DMS114 treated with DMSO at 0.1 percent for 48 hours (cell line): ENCODE results near the gene TSPAN17.

Source experiments
- DNase-seq: peaks from one replicate; lab custom pipeline; 2025; ENCODE audit not compliant: unreplicated experiment; lab: John Stamatoyannopoulos, UW

The TSPAN17 gene

DNA sequence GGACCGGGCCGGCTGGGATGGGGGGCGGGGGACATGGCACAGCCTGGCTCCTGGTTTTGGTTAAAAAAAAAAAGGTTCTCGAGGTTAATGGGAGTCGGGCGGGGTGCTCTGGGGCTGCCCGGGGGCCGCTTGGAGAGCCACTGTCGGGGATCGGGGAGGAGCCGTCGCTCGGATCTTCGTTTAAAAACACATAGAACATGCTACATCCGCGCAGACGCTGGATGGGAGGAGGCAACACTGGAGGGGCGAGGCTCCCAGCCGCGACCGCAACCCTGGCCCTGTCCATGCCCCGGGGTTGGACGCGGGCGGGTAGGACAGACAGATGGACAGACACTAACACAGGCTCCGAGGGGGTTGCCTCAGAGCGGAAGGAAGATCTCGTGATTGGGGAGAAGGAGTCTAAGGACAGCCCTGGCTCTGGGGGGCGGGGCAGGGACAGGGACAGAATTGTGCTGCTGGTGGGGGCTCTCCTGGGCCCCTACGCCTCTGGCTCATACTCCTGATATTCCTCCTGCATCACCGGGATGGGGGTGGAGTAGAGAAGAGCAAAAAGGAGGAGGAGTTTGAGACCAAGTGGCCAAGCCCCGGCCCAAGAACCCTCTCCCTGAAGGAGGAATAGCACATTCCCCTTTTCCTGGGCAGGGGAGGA lies 26.8 kb upstream of the TSPAN17 start:
- DNase-seq: no peak

DNA sequence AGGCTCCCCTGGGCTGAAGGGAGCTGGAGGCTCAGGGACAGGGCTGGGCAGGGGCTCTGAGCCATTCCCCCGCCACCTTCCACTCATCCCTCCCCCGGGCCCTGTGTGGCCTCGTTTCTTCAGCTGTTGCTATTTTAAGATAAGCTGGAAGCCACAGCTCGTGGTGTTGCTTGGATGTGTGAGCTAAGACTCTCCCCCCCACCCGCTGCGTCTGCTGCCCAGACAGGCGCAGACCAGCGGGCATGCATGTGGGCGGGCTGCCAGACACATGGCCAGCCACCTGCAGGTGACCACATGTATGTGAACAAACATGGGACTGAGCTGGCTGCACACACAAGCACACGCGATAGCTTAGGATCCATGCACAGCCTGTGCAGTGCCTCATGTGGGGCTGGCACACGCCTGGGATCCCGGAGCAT lies 25.6 kb upstream of the TSPAN17 start:
- no peak for DNase-seq

DNA sequence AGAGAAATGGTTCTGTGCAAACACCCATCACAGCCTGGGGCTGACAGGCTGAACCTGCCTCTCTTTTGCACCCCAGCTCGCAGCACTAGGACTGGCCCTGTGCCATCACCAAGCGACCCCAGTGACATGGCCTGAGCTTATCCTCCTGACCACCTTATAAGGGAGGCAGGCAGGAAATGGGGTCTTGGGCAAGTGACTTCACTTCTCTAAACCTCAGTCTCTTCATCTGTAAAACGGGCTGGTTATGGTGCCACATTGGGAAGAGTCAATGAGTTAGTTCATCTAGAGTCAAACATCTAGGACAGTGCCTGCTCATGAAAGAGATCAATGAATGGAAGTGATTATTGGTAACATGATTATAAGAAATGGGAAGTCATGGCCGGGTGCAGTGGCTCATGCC lies 23.1 kb upstream of the TSPAN17 start:
- DNase-seq: no peak

DNA sequence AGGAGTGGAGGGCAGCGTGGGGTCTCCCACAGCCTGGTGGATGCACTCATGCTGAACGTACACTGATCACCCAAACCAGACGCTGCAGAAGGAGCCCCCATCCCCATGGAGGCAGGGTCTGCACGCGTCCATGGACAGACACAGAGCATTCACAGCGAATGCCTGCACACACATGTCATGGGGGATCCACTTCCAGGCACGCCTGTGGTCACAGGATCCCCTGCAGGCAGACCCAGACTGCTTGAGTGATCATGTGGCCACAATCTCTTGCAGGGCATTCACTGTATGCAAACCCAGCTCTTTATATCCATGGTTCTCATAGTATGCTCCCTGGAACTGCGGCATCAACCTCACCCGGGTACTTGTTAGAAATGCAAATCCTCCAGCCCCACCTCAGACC lies 22.3 kb upstream of the TSPAN17 start:
- no peak for DNase-seq

DNA sequence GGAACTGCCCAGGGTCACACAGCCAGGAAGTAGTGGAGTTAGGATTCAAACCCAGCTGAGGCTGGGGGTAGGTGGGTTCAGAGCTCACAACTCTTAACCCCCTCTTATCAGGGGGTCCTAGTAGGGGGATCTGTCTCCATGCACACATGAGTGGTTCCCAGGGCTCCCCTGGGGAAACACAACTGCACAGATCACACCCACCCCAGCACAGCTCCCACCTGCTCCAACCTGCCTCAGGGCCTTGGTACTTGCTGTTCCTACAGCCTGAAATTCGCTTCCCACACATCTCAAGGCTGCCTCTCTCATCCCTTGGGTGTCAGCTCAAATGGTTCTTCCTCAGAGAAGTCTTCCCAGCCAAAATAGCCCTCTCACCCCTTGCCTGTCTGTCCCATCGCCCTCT lies 21.8 kb upstream of the TSPAN17 start:
- DNase-seq: no peak

DNA sequence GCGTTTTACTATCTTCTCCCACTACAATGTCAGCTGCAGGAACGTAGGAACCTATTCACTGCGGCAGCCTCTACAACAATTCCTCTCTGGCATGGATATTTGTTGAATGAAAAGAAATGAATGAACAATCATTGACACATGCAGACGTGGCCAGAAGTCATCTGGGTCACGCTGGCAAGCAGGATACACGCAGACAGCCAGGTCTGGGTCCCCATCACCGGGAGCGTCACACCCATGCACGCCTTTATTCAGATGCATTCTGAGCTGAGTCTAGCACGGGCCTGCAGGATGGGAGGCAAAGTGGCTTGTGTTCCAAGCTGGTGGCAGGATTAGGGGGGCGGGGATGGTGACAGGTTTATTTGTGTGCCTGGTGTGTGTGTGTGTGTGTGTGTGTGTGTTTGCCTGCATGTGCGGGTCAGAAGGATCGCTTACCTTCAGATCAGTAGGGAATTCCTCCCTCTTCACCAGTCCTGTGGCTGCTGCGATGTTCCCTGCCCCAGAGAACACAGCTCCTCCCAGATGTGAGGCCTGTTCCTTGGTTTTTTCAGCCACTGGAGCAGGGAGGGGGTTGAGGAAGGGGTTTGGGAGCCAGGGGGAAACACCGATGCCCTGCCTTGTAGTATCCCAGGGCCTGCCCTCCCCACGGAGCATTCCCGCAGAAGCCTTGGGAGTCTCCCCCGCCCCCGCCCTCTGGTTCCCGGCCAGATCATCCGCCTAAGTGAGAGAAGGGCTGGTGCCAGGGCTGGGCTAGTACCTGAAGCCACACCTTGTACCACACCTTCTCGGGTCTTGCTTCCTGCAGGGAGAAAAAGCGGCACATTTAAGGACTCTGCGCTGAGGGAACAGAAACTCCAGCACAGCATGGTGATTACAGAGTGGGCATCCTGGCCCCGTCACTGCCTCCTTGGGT lies 21.1 kb upstream of the TSPAN17 start:
- DNase-seq: no peak

DNA sequence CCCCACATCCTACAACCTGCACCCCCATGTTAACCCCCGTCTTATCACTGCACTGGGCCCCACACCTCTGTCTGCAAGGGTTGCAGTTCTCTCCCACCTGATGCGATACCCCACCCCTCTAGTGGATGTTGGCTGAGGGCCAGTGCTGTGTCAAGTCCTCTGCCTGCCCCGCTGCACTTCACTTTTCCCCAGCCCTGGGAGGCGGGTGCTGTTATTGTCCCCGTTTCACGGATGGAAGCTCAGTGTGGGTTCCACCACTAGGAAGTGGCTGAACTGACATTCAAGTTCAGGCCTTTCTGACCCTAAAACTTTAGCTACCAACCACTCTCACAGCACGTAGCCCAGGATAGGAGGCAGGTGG lies 20.4 kb upstream of the TSPAN17 start:
- no peak for DNase-seq

DNA sequence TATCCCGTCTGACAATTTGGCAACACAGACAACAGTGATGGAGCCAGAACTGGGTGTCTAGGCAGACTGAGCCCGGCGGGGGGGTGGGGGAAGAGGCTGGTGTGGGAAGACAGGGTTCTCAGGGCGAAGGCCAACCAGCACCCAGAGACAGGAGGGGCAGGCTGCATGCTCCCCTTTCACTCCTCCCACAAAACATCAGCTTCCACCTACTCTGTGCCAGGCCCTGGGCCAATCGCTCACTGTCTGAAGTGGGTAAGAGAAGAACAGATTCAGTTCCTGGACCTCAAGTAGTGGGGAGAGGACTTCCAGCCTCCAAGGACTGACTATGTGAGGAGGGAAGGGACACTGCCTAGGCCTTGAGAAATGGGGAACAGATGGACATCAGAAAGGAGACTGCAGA lies 19.7 kb upstream of the TSPAN17 start:
- DNase-seq: no peak

DNA sequence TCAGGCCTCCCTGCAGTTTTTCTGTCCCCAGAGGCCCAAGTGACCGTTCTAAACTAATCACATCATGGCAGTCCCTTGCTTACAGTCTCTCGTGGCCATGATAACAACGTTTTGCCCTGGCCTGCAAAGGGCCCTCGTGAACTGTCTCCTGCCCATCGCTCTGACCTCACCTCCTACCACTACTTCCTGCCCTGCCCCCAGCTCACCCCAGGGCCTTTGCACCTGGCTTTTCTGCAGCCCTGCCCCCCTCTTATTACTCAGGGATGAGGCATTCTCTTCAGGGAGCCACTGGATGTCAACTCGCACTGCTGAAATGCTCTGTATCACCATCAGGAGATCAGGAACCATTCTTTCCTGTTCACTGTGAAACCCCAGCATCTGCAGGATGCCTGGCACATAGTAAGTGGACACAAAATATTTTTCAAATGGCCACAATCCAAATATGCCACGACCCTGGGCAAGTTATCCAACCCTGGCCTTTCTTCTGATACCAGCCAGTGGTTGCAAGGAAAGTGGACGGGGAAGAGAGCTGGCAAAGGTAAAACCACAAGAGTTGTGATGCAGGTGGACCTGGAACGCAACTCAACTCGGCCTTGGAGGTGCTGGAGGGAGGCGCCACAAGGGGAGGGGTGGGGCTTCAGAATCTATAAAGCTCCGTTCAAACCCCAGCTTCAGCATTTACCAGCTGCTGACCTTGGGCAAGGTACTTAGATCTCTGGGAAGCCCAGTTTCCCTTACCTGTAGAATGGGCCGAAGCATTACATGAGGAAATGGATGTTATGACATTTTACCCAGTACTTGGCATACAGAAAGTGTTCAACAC lies 18.7 kb upstream of the TSPAN17 start:
- DNase-seq: no peak

DNA sequence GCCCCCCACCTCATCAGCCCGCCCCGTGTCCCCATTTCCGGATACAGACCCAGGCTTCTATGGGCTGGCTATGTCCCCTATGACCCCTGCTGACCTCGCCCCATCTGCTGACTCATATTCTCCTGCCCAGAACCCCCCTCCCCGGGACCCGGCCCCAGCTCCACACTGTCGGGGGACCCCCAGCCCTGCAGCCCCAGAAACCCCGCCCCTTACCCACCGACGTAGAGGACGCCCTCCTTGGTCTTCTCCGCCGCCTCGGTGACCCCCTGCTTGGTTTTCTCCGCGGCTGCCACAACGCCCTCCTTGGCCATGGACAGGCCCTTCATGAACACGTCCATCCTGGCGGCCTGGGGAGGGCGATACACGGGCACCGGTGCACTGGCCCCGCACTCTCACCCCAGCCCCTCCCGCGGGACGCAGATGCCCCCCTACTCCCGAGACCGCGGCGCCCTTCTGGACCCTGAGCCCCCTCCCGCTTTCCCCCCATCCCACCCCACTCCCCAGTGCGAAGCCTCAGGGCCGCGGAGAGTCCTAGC lies 17.9 kb upstream of the TSPAN17 start:
- DNase-seq: no peak

DNA sequence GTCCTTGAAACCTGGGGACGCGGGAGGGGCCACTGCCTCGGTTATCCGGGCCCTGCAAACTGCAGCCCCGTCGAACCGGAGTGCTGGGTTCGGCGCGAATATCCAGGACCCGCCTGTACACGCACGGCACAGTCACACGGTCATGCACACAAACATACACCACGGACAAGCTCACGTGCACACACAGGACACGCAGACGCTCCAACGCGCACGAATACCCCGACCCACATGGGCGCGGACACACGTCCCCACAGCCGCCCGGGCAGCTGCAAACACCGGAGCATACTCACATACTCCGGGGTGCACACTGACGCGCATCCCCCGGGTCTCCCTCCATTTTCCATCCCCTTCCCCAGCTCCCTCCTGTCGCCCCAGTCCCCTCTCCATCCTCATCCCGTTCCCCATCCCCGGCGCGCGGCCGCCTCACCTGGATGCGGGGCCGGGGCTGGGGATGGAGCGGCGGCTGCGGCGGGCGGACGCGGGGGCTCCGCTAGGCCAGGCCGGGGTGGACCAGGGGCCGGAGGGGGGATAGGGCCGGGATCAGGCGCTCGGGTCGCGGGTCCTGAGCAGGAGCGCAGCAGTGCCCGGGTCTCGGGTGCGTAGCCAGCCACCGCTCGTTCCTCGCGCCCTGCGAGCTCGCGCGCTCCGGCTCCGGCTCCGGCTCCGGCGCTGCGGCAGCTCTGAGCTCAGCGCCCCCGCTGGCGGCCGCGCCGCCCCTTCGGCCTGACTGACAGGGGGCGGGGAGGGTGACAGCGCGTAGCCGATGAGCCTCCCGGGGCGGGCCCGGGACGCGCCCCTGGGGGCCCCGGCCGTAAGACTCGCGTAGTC lies 17.2 kb upstream of the TSPAN17 start, which contains the start of the genes EIF4E1B and SNCB:
TSS of gene EIF4E1B (plus strand) at position 823 of the 828 bp plus-strand sequence. CDS start 12,113 bp downstream, outside the sequence.
TSS of gene SNCB (minus strand) at position 682 of the 828 bp plus-strand sequence. CDS start 880 bp downstream, outside the sequence.
- peak; percentile 65 for DNase-seq

DNA sequence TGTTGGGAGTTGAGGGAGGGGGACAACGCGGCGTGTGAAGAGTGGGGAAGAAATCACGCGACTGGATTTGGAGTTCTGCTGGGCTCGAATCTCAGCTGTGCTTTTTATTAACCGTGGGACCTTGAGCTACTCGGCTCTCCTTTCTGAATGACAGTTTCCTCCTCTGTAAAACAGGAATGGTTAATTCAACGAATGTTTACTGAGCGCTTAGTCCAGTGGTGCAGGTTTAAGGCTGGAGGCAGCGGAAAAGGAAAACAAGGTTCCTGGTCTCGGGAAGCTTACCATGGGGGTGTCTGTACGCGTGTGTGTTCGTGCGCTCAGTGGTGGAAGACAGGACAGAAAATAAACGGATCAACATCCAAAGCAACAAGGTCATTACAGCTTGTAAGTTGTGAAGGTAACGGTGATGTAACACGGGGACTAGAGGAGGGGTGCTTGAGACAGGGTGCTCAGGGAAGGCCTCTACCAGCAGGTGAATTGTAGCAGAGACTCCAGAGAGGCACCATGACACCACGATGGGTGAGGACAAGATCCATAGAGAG lies 16.5 kb upstream of the TSPAN17 start:
- DNase-seq: peak; percentile 65

DNA sequence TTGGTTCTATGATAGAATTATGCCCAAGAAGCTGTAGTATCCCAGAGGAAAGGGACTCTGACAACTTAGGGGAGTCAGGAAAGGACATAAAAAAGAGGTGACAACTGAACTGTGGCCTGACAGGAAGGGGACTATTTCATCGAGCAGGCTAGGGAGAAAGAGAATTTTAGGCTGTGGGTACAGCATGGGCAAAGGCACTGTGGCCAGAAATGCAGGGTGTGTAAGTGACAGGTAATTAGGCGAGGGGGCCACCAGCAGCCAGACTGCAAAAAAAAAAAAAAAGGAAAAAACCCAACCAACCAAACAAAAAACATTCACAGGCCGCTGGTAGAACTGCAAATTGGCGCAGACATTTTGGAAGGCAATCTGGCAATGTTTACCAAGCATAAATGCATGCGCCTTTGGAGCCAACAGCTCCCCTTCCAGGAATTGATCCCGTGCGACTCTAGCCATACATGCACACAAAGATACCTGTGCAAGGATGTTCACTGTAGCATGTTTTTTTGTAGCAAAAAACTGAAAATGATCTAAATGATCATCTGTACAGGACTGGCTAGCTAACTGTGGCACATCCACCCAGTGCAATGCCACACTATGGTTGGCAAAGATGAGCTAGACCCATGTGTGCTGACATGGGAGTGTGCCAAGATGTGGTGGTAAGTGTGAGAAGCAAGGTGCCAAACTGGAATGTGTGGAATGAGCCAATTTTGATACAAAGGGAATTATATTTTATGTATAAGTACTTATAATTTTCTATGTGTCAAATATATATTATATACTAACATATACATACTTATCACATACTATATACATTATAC lies 15.7 kb upstream of the TSPAN17 start:
- DNase-seq: no peak

DNA sequence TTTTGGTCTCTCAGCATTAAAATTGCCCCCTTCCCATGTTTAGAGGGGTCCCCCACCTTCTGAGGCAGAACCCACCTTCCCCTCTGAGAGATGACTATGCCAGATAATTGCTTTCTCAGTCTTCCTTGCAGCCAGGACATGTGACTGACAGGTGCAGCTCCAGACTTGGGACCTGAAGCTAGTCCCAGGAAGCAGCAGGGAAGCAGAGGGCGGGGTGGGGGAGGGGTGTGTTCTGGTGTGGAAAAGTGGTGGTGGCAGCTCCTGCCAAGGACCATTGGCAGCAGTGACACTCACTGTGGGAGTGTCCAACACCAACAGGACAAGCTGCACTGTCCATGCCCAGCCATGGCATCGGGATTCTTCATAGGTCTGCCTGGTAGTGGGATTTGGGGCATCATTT lies 14.5 kb upstream of the TSPAN17 start:
- no peak for DNase-seq

DNA sequence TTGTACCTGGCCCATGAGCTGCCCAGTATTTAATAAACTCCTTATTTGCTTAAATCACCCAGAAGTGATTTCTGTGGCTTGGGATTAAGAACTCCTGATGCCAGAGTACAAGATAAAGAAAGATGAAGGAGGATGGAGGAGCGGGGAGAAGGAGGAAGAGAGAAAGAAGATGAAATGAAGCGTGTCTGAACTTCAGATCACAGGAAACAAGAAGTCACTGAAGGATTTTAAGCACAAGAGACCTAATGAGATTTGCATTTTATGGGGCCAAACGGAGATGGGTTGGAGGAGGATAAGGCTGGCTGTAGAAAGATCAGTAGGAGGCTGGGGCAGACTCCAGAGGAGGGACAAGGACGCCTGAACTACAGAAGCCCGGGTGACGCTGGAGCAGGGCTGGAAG lies 13.7 kb upstream of the TSPAN17 start:
- no peak for DNase-seq

DNA sequence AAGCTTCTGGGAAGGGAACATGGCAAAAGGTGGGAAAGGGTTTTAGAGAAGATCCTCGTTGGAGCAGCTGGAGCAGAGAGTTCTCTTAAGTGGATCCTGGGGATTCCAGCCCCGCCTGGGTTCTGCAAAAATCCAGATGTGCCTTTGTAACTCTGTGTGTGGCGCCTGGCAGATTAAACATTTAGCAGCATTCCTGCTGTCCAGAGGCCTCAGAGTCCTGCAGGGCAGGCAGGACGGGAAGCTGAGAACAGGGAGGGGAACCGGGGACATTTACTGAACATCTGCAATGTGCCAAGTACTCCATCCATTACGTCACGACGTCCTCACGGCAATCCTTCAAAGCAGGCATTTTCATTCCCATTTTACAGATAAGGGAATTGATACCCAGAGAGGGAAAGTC lies 10.9 kb upstream of the TSPAN17 start:
- no peak for DNase-seq

DNA sequence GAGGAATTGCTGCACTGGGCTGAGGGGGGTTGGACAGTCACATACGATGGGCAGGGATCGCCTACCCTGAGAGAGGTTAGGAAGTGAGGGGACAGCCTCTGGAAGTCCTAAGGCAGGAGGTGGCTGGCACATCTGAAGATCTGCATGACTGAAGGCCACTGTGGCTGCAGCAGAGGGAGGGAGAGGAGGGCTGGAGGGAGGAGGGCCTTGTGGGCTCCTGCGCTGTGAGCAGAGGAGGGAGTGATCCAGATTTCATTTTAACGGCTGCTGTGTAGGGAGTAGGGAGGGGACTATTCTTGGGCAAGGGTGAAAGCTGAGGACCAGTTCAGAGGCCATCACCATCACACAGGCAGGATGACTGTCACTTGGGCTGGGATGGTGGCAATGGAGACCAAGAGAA lies 9.7 kb upstream of the TSPAN17 start:
- DNase-seq: no peak

DNA sequence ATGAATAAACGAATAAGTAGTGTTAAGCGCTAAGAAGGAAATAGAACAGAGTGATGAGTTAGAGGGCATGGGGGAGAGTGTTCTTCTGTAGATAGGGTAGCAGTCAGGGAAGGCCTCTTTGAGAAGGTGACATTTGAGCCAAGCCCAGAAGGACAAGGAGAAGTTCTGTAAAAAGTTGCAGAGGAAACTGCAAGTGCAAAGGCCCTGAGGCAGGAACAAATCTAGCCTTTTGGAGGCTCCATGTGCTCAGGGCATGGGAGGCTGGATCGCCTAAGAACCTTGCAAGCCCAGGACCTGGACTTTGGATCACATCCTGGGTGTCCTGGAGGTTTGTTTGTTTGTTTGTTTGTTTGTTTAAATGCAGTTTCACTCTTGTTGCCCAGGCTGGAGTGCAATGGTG lies 8.8 kb upstream of the TSPAN17 start:
- no peak for DNase-seq

DNA sequence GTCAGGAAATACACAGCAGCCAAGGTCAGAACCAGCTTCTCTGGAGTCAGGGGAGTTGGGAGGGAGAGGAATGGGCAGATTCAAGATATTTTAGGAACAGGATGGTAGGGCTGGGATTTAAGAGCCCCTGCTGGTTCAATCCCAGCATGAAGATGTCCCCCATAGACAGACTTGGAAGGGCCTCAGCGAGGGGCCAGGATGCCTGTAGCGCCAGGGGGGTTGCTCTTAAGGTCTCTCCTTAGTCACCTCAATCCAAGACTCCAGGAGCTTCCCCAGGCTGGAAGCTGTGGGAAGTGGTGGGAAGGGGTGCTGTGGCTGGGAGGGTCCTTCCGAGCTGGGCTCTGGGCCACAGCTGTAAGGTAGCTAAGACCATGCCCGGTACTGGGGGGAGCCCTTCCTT lies 8.1 kb upstream of the TSPAN17 start:
- no peak for DNase-seq
